Measurements from ENCODE around the gene S1PR2. TPM values are rescaled to one million over a fixed set of nuclear protein-coding genes. Genes with fewer than 3 reads are reported as not detected.
A peak's percentile ranks its signal among the peaks of the same experiment; 100 is the strongest.

S1PR2 gene
- total RNA-seq, 2 donors from 2014 or later, result 8.3 to 15.6 TPM

GRCh38 chr19:10274589-10274988 lies 43.5 kb upstream of the S1PR2 start:
- H3K4me3 ChIP-seq, result no peak overlapping the region
- no peaks in the 10 kb centered on the region for H3K9me3 ChIP-seq
- no peak overlapping the region for H3K27ac ChIP-seq
- TF ChIP-seq CTCF (IDR thresholded peaks at IDR 0.05), result no peak
- ATAC-seq (ENCODE audit: insufficient number of reproducible peaks, low FRiP score, low read depth) (no peak), DNase-seq (ENCODE audit: low spot score) (no peak)
- H3K36me3 ChIP-seq, result no peaks in the 10 kb centered on the region
- H3K27me3 ChIP-seq (replicated peaks; ENCODE audit: insufficient read depth), result peaks cover 8% of the 10 kb centered on the region
- H3K4me1 ChIP-seq (ENCODE audit: control insufficient read depth in 1 of 2, low read depth in 2 of 2), result peaks cover 0 to 12% of the 10 kb centered on the region in 2 donors

GRCh38 chr19:10271543-10272086 lies 40.5 kb upstream of the S1PR2 start:
- ATAC-seq (ENCODE audit: insufficient number of reproducible peaks, low FRiP score, low read depth) (no peak), DNase-seq (ENCODE audit: low spot score) (no peak)
- H3K4me1 ChIP-seq (ENCODE audit: control insufficient read depth in 1 of 2, low read depth in 2 of 2), result peaks cover 0 to 13% of the 10 kb centered on the region in 2 donors
- H3K27me3 ChIP-seq (replicated peaks; ENCODE audit: insufficient read depth), result peaks cover 9% of the 10 kb centered on the region
- TF ChIP-seq CTCF (IDR thresholded peaks at IDR 0.05), result no peak
- H3K4me3 ChIP-seq, result peak overlapping the region; percentile 69
- H3K36me3 ChIP-seq, result no peaks in the 10 kb centered on the region
- no peaks in the 10 kb centered on the region for H3K9me3 ChIP-seq
- peak overlapping the region in 1 of 2 donors; percentile 68 for H3K27ac ChIP-seq

- Histone ChIP-seq H3K27ac (peak within 1 kb of the TSS; percentile 59 to 68), H3K36me3 (no peaks in the 10 kb centered on the region), H3K4me1 (ENCODE audit: control insufficient read depth in 1 of 2, low read depth in 2 of 2) (peaks cover 0 to 13% of the 10 kb centered on the region in 2 donors), H3K27me3 (replicated peaks; ENCODE audit: insufficient read depth) (peaks cover 9% of the 10 kb centered on the region), H3K9me3 (no peaks in the 10 kb centered on the region), H3K4me3 (peak within 1 kb of the TSS; percentile 69)
- DNase-seq (ENCODE audit: low spot score), result no peak
- ATAC-seq (ENCODE audit: insufficient number of reproducible peaks, low FRiP score, low read depth), result peak; percentile 30
- TF ChIP-seq CTCF (IDR thresholded peaks at IDR 0.05), result no peak
Measured at GRCh38 chr19:10270616-10271394, 39.7 kb upstream of the S1PR2 start, which contains the start of gene ICAM1. ICAM1 (plus strand) TSS chr19:10271120; CDS start chr19:10271160, 40 bp downstream.

- H3K27ac ChIP-seq, result peak overlapping the region; percentile 59 to 68
- no peaks in the 10 kb centered on the region for H3K9me3 ChIP-seq
- H3K36me3 ChIP-seq, result no peaks in the 10 kb centered on the region
- no peak for DNase-seq (ENCODE audit: low spot score)
- H3K4me1 ChIP-seq (ENCODE audit: control insufficient read depth in 1 of 2, low read depth in 2 of 2), result peaks cover 0 to 13% of the 10 kb centered on the region in 2 donors
- TF ChIP-seq CTCF (IDR thresholded peaks at IDR 0.05), result no peak
- ATAC-seq (ENCODE audit: insufficient number of reproducible peaks, low FRiP score, low read depth), result no peak
- H3K27me3 ChIP-seq (replicated peaks; ENCODE audit: insufficient read depth), result peaks cover 9% of the 10 kb centered on the region
- H3K4me3 ChIP-seq, result peak overlapping the region; percentile 69
Measured at GRCh38 chr19:10270180-10270615, 39.1 kb upstream of the S1PR2 start.

Measured in thoracic aorta (tissue), 2 donors.